Sigmoid colon (tissue), 4 donors: ENCODE results near the gene TOM1L2.

Source experiments
- POLR2A ChIP-seq, 2 donors: fragments of 450-650 bp; IDR thresholded peaks; one replicate each; pipeline ENCODE4 v1.6.1; 2016; ENCODE audit warnings: antibody characterized with exemption in 2 of 2, mild to moderate bottlenecking in 2 of 2, moderate library complexity in 2 of 2
- POLR2AphosphoS5 ChIP-seq, 4 donors: sonication (generic); formaldehyde crosslinking; IDR thresholded peaks; one replicate each; pipeline ENCODE4 v1.6.1; 2017; ENCODE audit warnings: antibody characterized with exemption in 4 of 4
- TF ChIP-seq, protein P1 (sequence below), 4 experiments: fragments of 450-650 bp in 3 of 4; fragments of 200-600 bp in 1 of 4; IDR thresholded peaks; one replicate each; pipeline ENCODE4 v1.5.1; 2016 to 2019; ENCODE audit warnings: antibody characterized with exemption in 4 of 4, mild to moderate bottlenecking in 3 of 4, moderate library complexity in 2 of 4

DNA sequence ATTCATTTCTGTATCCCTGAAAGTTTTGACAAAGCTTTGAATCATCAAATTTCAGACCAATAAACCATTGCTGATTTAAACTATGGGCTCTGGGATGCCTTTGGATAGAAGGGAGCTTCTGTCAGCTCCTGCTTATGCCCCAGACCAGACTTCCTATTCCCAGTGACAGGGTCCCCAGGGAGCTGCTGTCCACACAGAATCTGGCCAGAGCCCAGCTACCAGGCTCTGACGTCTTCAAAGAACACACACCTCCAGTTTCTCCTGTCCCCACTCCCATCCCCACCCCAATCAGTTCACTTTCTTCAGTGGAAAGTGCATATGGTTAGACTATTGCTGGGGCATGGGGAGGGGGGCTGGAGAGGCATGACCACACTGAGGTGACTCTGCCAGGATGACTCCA is 83.8 kb downstream of the TOM1L2 start:
- TF ChIP-seq, protein P1, sequence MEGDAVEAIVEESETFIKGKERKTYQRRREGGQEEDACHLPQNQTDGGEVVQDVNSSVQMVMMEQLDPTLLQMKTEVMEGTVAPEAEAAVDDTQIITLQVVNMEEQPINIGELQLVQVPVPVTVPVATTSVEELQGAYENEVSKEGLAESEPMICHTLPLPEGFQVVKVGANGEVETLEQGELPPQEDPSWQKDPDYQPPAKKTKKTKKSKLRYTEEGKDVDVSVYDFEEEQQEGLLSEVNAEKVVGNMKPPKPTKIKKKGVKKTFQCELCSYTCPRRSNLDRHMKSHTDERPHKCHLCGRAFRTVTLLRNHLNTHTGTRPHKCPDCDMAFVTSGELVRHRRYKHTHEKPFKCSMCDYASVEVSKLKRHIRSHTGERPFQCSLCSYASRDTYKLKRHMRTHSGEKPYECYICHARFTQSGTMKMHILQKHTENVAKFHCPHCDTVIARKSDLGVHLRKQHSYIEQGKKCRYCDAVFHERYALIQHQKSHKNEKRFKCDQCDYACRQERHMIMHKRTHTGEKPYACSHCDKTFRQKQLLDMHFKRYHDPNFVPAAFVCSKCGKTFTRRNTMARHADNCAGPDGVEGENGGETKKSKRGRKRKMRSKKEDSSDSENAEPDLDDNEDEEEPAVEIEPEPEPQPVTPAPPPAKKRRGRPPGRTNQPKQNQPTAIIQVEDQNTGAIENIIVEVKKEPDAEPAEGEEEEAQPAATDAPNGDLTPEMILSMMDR (IDR thresholded peaks at IDR 0.05), result no peak
- TF ChIP-seq POLR2A (IDR thresholded peaks at IDR 0.05) (no peak), POLR2AphosphoS5 (IDR thresholded peaks at IDR 0.05) (no peak)
